GDM1 (cell line): ENCODE measurements around the gene GRIA3.
"Not testable (repeated sequence)": the region's sequence is repeated elsewhere in the genome, so short reads cannot be mapped to it uniquely, and the experiment has no call there.

Experiments
- DNase-seq: peaks from one replicate; lab custom pipeline; 2025; lab: John Stamatoyannopoulos, UW

The GRIA3 gene

GRCh38 chrX:123464709-123465108 is 280.6 kb downstream of the GRIA3 start:
- DNase-seq: no peak

DNA sequence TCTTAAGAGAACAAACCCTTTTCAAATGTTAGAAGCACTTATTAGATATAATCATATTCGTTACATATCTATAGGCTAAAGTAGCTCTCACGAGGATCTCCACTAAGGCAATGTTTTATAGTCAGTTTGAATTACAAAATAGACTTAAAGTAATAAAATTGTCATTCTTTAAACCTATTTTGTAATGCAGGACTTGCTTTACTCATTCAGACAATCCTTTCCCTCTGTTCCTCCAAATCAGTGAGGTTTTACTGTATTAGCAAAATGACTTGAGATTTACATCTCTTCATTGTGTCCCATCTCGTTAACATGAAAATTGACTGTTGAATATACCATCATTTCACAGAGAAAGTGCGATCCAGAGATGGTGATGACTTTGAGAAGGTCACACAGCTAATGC is 284.4 kb downstream of the GRIA3 start:
- no peak for DNase-seq

GRCh38 chrX:123475068-123475724 is 291.1 kb downstream of the GRIA3 start:
- DNase-seq: no peak

DNA sequence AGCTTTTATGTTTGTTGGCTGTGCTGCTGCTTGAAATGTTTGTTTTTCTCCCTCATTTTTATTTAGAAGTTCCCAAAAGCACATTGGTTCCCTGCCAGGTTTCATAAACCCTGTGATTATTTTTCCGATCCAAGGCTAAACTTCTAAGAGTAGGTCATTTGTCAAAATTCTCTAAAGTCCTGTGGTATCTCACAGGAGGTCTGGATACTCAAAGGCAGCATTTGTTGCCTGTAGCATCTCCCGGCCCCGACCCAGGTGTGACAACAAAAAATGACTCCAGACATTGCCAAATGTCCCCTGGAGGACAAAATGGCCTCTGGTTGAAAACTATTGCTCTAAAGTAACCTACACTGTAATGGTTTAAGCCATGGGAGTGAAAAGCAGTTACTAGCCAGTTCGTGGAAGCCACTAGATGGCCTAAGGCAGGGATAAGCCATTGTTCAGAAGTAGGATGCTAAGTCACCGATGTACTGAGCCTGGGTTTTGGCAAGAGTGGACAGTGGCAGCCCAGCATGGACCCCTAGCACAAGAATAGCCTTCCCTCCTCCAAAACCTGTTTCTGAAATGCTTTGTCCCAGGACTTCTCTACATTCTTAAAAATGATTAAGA is 292.6 kb downstream of the GRIA3 start:
- DNase-seq: no peak

DNA sequence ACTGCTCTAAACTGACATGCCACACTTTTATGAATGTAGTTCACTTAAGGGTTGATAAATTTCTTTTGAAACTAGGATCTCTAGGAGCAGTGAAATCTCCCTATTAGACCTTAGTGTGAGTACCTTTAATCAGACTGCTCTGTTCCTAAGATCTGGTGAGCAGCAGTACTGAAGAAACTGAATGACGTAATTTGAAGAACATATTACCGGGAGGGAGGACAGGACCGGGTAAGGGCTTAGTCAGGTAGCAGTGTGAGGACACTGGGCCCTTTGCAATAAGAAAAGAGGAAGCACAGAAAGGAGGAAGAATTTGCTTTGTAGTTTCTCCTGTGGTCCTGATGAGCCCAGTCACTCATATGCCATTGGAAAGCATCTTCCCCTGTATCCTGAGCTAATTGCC is 293.6 kb downstream of the GRIA3 start:
- DNase-seq: no peak

- no peak for DNase-seq
Observed at GRCh38 chrX:123481913-123482851, 298.1 kb downstream of the GRIA3 start.

- no peak for DNase-seq
Observed at GRCh38 chrX:123486297-123486696, 302.2 kb downstream of the GRIA3 start.

GRCh38 chrX:123487236-123487635 is 303.2 kb downstream of the GRIA3 start:
- no peak for DNase-seq

GRCh38 chrX:123487669-123488068 is 303.6 kb downstream of the GRIA3 start:
- no peak for DNase-seq

GRCh38 chrX:123489011-123489410 is 304.9 kb downstream of the GRIA3 start:
- no peak for DNase-seq

GRCh38 chrX:123493857-123494256 is 309.8 kb downstream of the GRIA3 start:
- no peak for DNase-seq

- DNase-seq: no peak
Observed at GRCh38 chrX:123499787-123500186, 315.7 kb downstream of the GRIA3 start.

- DNase-seq: no peak
Observed at GRCh38 chrX:123504047-123504446, 320.0 kb downstream of the GRIA3 start.

GRCh38 chrX:123504630-123505270 is 320.7 kb downstream of the GRIA3 start:
- no peak for DNase-seq

GRCh38 chrX:123513585-123514278 is 329.7 kb downstream of the GRIA3 start:
- DNase-seq: no peak

GRCh38 chrX:123514279-123514640 is 330.2 kb downstream of the GRIA3 start:
- not testable (repeated sequence) for DNase-seq

DNA sequence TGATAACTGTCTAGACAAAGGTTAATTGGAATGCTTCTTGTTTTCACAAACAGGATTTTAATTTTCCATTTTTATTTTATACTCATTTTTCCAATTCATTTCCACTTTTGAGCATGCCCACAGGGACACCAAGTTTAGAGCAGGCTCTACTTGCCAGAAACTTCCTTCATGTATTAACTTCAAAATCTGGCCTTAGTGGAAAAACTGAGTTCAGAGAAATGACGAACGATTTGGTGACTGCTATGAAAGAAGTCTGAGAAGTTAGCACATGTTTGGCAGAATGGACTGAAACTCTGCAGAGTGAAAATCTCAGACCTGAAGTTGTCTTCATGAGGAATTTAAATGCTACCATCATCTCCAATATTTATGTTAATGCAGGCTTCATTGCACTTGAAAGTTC is 334.7 kb downstream of the GRIA3 start:
- DNase-seq: no peak

GRCh38 chrX:123525123-123525725 is 341.1 kb downstream of the GRIA3 start:
- DNase-seq: no peak

GRCh38 chrX:123530726-123531125 is 346.6 kb downstream of the GRIA3 start:
- DNase-seq: not testable (repeated sequence)
